Measurements from ENCODE around the gene OR5D18.
"Not testable (repeated sequence)": the region's sequence is repeated elsewhere in the genome, so short reads cannot be mapped to it uniquely, and the experiment has no call there.

OR5D18 gene

DNA sequence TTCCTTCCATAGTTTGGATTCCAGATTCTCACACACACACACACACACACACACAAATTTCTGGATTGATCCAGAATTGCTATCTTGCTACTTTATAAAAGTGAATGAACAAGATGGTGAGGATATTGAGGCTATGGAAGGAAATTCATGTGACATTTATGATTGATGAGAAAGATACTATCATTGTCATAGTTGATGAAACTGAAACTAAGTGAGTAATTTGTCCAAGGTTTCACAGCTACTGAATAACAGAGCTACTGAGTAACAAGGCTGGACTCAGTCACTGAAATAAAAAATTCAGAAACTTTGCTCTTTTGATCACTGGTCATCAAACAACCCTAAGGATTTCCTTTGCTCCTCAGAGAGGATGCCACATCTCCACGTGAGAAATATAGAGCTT lies 35.3 kb downstream of the OR5D18 start:
- H3K4me2 ChIP-seq (ENCODE audit: low read length) = peak overlapping the region; percentile 18
- no peak overlapping the region for H3K27ac ChIP-seq (ENCODE audit: low read length)
- peaks cover 14% of the 10 kb centered on the region for H3K36me3 ChIP-seq (replicated peaks; ENCODE audit: low read depth, low read length)
- H3K9me3 ChIP-seq (ENCODE audit: insufficient read depth, low read length) = 0 out of 2 replicates have a peak, but pooled peaks cover 8% of the 10 kb centered on the region
- no peaks in the 10 kb centered on the region for H4K20me1 ChIP-seq (ENCODE audit: insufficient read depth, low read length)
- TF ChIP-seq, protein P1, sequence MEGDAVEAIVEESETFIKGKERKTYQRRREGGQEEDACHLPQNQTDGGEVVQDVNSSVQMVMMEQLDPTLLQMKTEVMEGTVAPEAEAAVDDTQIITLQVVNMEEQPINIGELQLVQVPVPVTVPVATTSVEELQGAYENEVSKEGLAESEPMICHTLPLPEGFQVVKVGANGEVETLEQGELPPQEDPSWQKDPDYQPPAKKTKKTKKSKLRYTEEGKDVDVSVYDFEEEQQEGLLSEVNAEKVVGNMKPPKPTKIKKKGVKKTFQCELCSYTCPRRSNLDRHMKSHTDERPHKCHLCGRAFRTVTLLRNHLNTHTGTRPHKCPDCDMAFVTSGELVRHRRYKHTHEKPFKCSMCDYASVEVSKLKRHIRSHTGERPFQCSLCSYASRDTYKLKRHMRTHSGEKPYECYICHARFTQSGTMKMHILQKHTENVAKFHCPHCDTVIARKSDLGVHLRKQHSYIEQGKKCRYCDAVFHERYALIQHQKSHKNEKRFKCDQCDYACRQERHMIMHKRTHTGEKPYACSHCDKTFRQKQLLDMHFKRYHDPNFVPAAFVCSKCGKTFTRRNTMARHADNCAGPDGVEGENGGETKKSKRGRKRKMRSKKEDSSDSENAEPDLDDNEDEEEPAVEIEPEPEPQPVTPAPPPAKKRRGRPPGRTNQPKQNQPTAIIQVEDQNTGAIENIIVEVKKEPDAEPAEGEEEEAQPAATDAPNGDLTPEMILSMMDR (IDR thresholded peaks at IDR 0.05; ENCODE audit: low read depth, low read length) = no peak
- no peak for TF ChIP-seq EZH2phosphoT487 (IDR thresholded peaks at IDR 0.05; ENCODE audit: low read depth)
- no peaks in the 10 kb centered on the region for H3K27me3 ChIP-seq (ENCODE audit: low read depth, low read length)
- no peak overlapping the region for H2AFZ ChIP-seq (ENCODE audit: low read depth, low read length)
- no peak overlapping the region for H3K9ac ChIP-seq (ENCODE audit: low read length)
- no peak overlapping the region for H3K4me3 ChIP-seq (ENCODE audit: low read length)
- no peaks in the 10 kb centered on the region for H3K79me2 ChIP-seq (ENCODE audit: low read length)
- peaks cover 27% of the 10 kb centered on the region for H3K4me1 ChIP-seq (ENCODE audit: low read length)

DNA sequence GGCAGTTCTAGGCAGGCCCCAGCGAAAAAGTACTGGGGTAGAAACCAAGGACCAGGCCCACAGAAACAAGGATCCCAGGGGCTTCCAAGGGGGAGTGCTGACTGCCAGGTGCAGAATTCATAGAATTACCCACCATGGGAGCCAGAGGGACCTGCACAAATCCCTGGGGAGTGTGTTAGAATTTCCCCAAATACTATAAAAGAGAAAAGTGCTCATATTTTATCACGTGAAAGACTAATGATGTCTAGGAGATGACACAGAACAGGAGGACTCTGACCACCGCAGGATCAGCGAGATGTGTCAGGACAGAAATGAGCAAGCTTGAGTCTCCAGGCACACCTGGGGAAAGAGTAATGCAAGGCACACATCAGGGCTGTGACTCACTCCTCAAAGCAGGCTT lies 47.9 kb downstream of the OR5D18 start:
- H3K27me3 ChIP-seq (ENCODE audit: low read depth, low read length); H4K20me1 ChIP-seq (ENCODE audit: insufficient read depth, low read length); H3K9me3 ChIP-seq (ENCODE audit: insufficient read depth, low read length); H3K79me2 ChIP-seq (ENCODE audit: low read length); H2AFZ ChIP-seq (ENCODE audit: low read depth, low read length); H3K36me3 ChIP-seq (replicated peaks; ENCODE audit: low read depth, low read length): not testable (repeated sequence)
- peaks cover 33% of the 10 kb centered on the region for H3K4me1 ChIP-seq (ENCODE audit: low read length)
- peak overlapping the region; percentile 71 for H3K9ac ChIP-seq (ENCODE audit: low read length)
- H3K4me3 ChIP-seq (ENCODE audit: low read length) = peak overlapping the region; percentile 73
- H3K4me2 ChIP-seq (ENCODE audit: low read length) = peak overlapping the region; percentile 78
- peak overlapping the region; percentile 97 for H3K27ac ChIP-seq (ENCODE audit: low read length)
